OCI-LY7 (cell line): ENCODE data around the gene SMARCAL1. TPM values are rescaled to one million over a fixed set of nuclear protein-coding genes. Genes with fewer than 3 reads are reported as not detected.

ENCODE experiments used
- BruUV-seq: library from RNA; stranded (reverse); fragments of 400-500 nt; replicated peaks from 2 replicates; lab custom pipeline; 2021; lab: Mats Ljungman, UMichigan
- CTCF ChIA-PET: fragments of 300-600 bp; sonication (Branson Sonifier 250); formaldehyde crosslinking; loops from one replicate; lab custom pipeline; 2022; ENCODE audit warnings: antibody characterized with exemption; ENCODE audit not compliant: unreplicated experiment; lab: Charles Lee
- POLR2A ChIA-PET: fragments of 300-600 bp; sonication (Branson Sonifier 250); formaldehyde crosslinking; loops from one replicate; lab custom pipeline; 2022; ENCODE audit warnings: antibody characterized with exemption; lab: Charles Lee
- DNase-seq: peaks from one replicate; pipeline ENCODE4 v3.0.0-alpha.2; 2015; ENCODE audit warnings: low spot score
- H2AFZ ChIP-seq: fragments of 200-600 bp; sonication (generic), shearing (Covaris generic); 2 replicates; pipeline ENCODE4 v1.6.1; 2014; ENCODE audit warnings: mild to moderate bottlenecking, antibody characterized with exemption, low read length, moderate library complexity
- H3K27ac ChIP-seq: fragments of 200-600 bp; sonication (generic); 2 replicates; pipeline ENCODE4 v1.5.1; 2014; ENCODE audit warnings: mixed run types, low read depth, mild to moderate bottlenecking, moderate library complexity, low read length, inconsistent platforms; ENCODE audit not compliant: poor library complexity, severe bottlenecking
- H3K36me3 ChIP-seq: fragments of 200-600 bp; sonication (generic); 2 replicates; pipeline ENCODE4 v1.6.1; 2014; ENCODE audit warnings: mild to moderate bottlenecking, antibody characterized with exemption, low read length, moderate library complexity, mixed read lengths; ENCODE audit not compliant: insufficient read depth
- H3K4me1 ChIP-seq: fragments of 200-600 bp; sonication (generic); 2 replicates; pipeline ENCODE4 v1.5.1; 2014; ENCODE audit warnings: mild to moderate bottlenecking, low read length; ENCODE audit not compliant: insufficient read depth, poor library complexity, severe bottlenecking
- H3K4me2 ChIP-seq: fragments of 200-600 bp; sonication (generic); 2 replicates; pipeline ENCODE4 v1.6.1; 2014; ENCODE audit warnings: mild to moderate bottlenecking, low read length
- H3K4me3 ChIP-seq: fragments of 200-600 bp; sonication (generic); 2 replicates; pipeline ENCODE4 v1.5.1; 2014; ENCODE audit warnings: mild to moderate bottlenecking, low read depth, low read length; ENCODE audit not compliant: poor library complexity, severe bottlenecking
- H3K79me2 ChIP-seq: fragments of 200-600 bp; sonication (generic); 2 replicates; pipeline ENCODE4 v1.6.1; 2016; ENCODE audit warnings: low read depth, mild to moderate bottlenecking, low read length, moderate library complexity, mixed read lengths; ENCODE audit not compliant: insufficient read depth
- H3K9me2 ChIP-seq: fragments of 200-600 bp; sonication (generic); 2 replicates; pipeline ENCODE4 v1.6.1; 2016; ENCODE audit warnings: mild to moderate bottlenecking, low read length, mixed read lengths; ENCODE audit not compliant: insufficient read depth
- H3K9me3 ChIP-seq: fragments of 200-600 bp; sonication (generic); 2 replicates; pipeline ENCODE4 v1.6.1; 2014; ENCODE audit warnings: mild to moderate bottlenecking, mixed run types, low read length, mixed read lengths
- H4K20me1 ChIP-seq: fragments of 200-600 bp; sonication (generic); 2 replicates; pipeline ENCODE4 v1.6.1; 2014; ENCODE audit warnings: mild to moderate bottlenecking, antibody characterized with exemption, low read length, moderate library complexity, mixed read lengths; ENCODE audit not compliant: insufficient read depth
- EZH2phosphoT487 ChIP-seq: fragments of 200-600 bp; sonication (generic); IDR thresholded peaks from 2 replicates; pipeline ENCODE4 v1.6.1; 2018; ENCODE audit warnings: low read depth, borderline replicate concordance, mild to moderate bottlenecking, mixed run types, antibody characterized with exemption, low read length, moderate library complexity, mixed read lengths
- intact Hi-C: fragments of 100-400 bp; cut with micrococcal nuclease; formaldehyde crosslinking; loops from one replicate; pipeline ENCODE4 v1.10.0; 2022; ENCODE audit not compliant: unreplicated experiment
- total RNA-seq, 2 experiments: library from RNA; depleted of rRNA in 1 of 2; stranded (reverse); fragments of >200 nt in 1 of 2; shearing (Covaris generic) in 1 of 2; gene quantifications; 2 replicates each; pipeline ENCODE4 v1.2.3, GENCODE V29; 2014 to 2022
- TF ChIP-seq, protein P1 (sequence below): fragments of 200-600 bp; sonication (generic); conservative IDR thresholded peaks from 2 replicates; pipeline ENCODE4 v1.5.1; 2014; ENCODE audit warnings: mild to moderate bottlenecking, antibody characterized with exemption, low read length, moderate library complexity, mixed read lengths

SMARCAL1 gene
- total RNA-seq, 2 experiments from 2014 or later: 12.2 to 26.1 TPM

DNA sequence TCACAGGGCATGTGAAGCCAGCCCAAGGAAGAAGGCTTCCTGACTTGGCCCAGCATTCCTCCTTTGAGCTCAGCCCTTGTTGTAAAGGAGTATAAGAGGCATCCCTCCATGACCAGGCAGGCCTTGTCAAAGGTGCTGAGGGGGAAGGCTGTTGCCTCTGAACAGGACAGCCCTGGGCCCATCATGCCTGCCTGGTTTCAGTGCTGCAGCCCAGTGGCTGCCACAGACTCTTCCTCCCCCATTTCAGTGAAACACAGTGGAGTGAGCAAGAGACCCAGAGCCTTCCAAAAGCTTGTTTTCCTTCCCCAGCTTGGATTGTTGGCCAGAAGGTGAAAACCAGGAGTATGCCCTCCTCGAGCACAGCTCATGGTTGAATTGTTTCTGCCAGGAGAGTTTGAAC is 66.5 kb downstream of the SMARCAL1 start:
- ChIA-PET POLR2A (interaction anchor here (1.3 kb wide), 1 partner anchor 35 kb away, joined by 3 read pairs; no protein-coding TSS in a partner anchor), CTCF (interaction anchor here (0.6 kb wide), 1 partner anchor 35 kb away, joined by 3 read pairs; no protein-coding TSS in a partner anchor)
- DNase-seq: no peak
- no peak overlapping the region for H2AFZ ChIP-seq
- H3K9me3 ChIP-seq: no peaks in the 10 kb centered on the region
- peaks cover 30% of the 10 kb centered on the region for H3K36me3 ChIP-seq
- H3K79me2 ChIP-seq: no peaks in the 10 kb centered on the region
- intact Hi-C loops: no loop called here
- H3K27ac ChIP-seq: no peak overlapping the region
- no peak overlapping the region for H3K4me3 ChIP-seq
- TF ChIP-seq, protein P1, sequence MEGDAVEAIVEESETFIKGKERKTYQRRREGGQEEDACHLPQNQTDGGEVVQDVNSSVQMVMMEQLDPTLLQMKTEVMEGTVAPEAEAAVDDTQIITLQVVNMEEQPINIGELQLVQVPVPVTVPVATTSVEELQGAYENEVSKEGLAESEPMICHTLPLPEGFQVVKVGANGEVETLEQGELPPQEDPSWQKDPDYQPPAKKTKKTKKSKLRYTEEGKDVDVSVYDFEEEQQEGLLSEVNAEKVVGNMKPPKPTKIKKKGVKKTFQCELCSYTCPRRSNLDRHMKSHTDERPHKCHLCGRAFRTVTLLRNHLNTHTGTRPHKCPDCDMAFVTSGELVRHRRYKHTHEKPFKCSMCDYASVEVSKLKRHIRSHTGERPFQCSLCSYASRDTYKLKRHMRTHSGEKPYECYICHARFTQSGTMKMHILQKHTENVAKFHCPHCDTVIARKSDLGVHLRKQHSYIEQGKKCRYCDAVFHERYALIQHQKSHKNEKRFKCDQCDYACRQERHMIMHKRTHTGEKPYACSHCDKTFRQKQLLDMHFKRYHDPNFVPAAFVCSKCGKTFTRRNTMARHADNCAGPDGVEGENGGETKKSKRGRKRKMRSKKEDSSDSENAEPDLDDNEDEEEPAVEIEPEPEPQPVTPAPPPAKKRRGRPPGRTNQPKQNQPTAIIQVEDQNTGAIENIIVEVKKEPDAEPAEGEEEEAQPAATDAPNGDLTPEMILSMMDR: no peak
- TF ChIP-seq EZH2phosphoT487: no peak
- no TSS peak for BruUV-seq
- H4K20me1 ChIP-seq: no peaks in the 10 kb centered on the region
- no peak overlapping the region for H3K4me2 ChIP-seq
- no peaks in the 10 kb centered on the region for H3K4me1 ChIP-seq
- no peaks in the 10 kb centered on the region for H3K9me2 ChIP-seq

DNA sequence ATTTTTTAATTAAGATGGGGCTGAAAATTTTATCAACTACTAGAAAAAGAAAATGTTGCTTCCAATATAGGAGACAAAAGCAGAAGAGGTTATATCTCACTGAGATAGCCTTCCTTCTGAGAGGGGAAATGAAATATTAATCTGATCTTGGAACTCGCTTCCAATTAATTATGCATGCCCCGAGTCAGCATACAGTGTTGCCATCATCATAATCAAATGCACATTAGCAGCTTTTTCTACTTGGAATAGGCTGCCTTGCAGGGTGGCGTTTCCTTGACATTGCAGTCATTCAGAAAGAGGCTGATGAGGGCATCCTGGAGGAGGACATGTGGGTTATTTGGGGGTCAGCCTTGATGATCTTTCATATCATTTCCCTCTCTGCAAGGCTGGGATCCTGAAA is 67.9 kb downstream of the SMARCAL1 start:
- Histone ChIP-seq H3K27ac (no peak overlapping the region), H4K20me1 (no peaks in the 10 kb centered on the region), H2AFZ (no peak overlapping the region), H3K4me1 (no peaks in the 10 kb centered on the region), H3K9me3 (no peaks in the 10 kb centered on the region), H3K36me3 (peaks cover 28% of the 10 kb centered on the region), H3K9me2 (no peaks in the 10 kb centered on the region), H3K79me2 (no peaks in the 10 kb centered on the region), H3K4me3 (no peak overlapping the region), H3K4me2 (no peak overlapping the region)
- POLR2A ChIA-PET: no interaction called here
- no peak for DNase-seq
- no TSS peak for BruUV-seq
- CTCF ChIA-PET: no interaction called here
- TF ChIP-seq, protein P1: no peak
- TF ChIP-seq EZH2phosphoT487: no peak
- intact Hi-C loops: no loop called here

DNA sequence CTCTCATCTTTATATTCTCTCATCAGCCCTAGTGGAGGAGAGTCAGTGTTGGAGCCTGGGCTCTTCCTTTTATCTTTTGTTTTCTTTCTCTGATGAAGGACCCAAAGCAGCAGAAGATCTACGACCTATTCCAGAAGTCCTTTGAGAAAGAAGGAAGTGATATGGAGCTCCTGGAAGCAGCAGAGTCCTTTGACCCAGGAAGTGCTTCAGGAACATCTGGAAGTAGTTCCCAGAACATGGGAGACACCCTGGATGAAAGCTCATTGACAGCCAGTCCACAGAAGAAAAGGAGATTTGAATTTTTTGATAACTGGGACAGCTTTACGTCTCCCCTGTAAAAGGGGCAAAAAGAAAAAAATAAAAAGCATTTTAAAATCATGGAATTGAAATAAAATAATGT is 70.4 kb downstream of the SMARCAL1 start:
- Histone ChIP-seq H3K4me3 (no peak overlapping the region), H3K4me2 (no peak overlapping the region), H3K79me2 (no peaks in the 10 kb centered on the region), H3K36me3 (peaks cover 21% of the 10 kb centered on the region), H3K9me2 (no peaks in the 10 kb centered on the region), H3K27ac (no peak overlapping the region), H2AFZ (no peak overlapping the region), H3K9me3 (no peaks in the 10 kb centered on the region), H4K20me1 (no peaks in the 10 kb centered on the region), H3K4me1 (no peaks in the 10 kb centered on the region)
- TF ChIP-seq, protein P1: no peak
- no peak for TF ChIP-seq EZH2phosphoT487
- DNase-seq: no peak
- BruUV-seq: no TSS peak
- intact Hi-C loops: no loop called here
- ChIA-PET CTCF (no interaction called here), POLR2A (interaction anchor here (0.8 to 1.5 kb wide), 4 partner anchors 9 to 34 kb away, joined by 3 to 10 read pairs (median 4); partner anchors contain the start of gene RPL37A)
